Kasumi-1 (cell line): ENCODE data around the gene PDK2.

Experiments
- DNase-seq, 2 experiments: peaks; one replicate each; lab custom pipeline; 2025; lab: John Stamatoyannopoulos, UW

Gene PDK2

GRCh38 chr17:50135316-50136095, 40.4 kb downstream of the PDK2 start:
- DNase-seq, result no peak

- DNase-seq, result no peak
These were observed 41.0 kb downstream of the PDK2 start for GRCh38 chr17:50136096-50136687.

- no peak for DNase-seq
These were observed 41.9 kb downstream of the PDK2 start for GRCh38 chr17:50137042-50137441.

- DNase-seq, result no peak
These were observed 44.1 kb downstream of the PDK2 start for GRCh38 chr17:50139185-50139783.

GRCh38 chr17:50139950-50140885, 45.1 kb downstream of the PDK2 start:
- peak; percentile 91 to 93 for DNase-seq

- DNase-seq, result no peak
These were observed 46.0 kb downstream of the PDK2 start for GRCh38 chr17:50141026-50141744.

- DNase-seq, result no peak
These were observed 46.6 kb downstream of the PDK2 start for GRCh38 chr17:50141745-50142110.

- no peak for DNase-seq
These were observed 48.5 kb downstream of the PDK2 start for GRCh38 chr17:50143461-50144176.

GRCh38 chr17:50144355-50144754, 49.2 kb downstream of the PDK2 start:
- no peak for DNase-seq

- no peak for DNase-seq
These were observed 49.8 kb downstream of the PDK2 start for GRCh38 chr17:50144845-50145531.

- DNase-seq, result no peak
These were observed 50.5 kb downstream of the PDK2 start for GRCh38 chr17:50145532-50146229.

- no peak for DNase-seq
These were observed 51.2 kb downstream of the PDK2 start for GRCh38 chr17:50146230-50146926.

GRCh38 chr17:50146927-50147665, 51.9 kb downstream of the PDK2 start:
- no peak for DNase-seq

- DNase-seq, result no peak
These were observed 52.7 kb downstream of the PDK2 start for GRCh38 chr17:50147841-50148225.

- DNase-seq, result peak; percentile 94 to 98
These were observed 53.3 kb downstream of the PDK2 start for GRCh38 chr17:50148226-50149090.

GRCh38 chr17:50149091-50149416, 53.9 kb downstream of the PDK2 start:
- no peak for DNase-seq
